Measurements from ENCODE around the gene HOXC5.

DNA sequence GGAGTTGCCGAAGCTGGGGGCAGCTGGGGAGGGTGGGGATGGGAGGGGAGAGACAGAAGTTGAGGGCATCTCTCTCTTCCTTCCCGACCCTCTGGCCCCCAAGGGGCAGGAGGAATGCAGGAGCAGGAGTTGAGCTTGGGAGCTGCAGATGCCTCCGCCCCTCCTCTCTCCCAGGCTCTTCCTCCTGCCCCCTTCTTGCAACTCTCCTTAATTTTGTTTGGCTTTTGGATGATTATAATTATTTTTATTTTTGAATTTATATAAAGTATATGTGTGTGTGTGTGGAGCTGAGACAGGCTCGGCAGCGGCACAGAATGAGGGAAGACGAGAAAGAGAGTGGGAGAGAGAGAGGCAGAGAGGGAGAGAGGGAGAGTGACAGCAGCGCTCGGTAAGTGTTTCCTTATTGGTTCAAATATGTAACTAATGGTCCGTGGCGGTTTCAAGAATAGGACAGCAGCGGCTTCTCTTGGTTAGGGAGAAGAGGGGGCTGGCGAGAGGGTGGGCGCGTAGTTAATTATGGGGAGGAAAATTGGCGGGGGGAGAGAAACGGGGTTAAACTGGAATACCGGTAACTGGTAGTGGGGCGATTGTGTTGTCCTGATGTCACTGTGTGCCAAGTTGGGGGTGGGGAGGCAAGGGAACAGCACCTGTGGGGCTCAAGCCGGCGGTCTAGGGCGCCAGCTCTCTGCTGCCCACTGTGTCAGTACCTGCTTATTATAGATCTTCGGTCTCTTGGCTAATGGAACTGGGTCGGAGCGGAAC is 15.6 kb upstream of the HOXC5 start:
- TF ChIP-seq CTCF (IDR thresholded peaks at IDR 0.05) = no peak
- no peak for TF ChIP-seq POLR2A (IDR thresholded peaks at IDR 0.05)
